WTC11 (cell line): Measurements from ENCODE around the gene NEMP1. TPM values are rescaled to one million over a fixed set of nuclear protein-coding genes. Genes with fewer than 3 reads are reported as not detected.

Source experiments
- EMX1 ChIP-seq: fragments of 250-450 bp; sonication (Bioruptor Pico); IDR thresholded peaks from 2 replicates; pipeline ENCODE4 v1.8.0; 2021; ENCODE audit warnings: mild to moderate bottlenecking
- FOXP1 ChIP-seq: sonication (generic); formaldehyde crosslinking; IDR thresholded peaks from 2 replicates; pipeline ENCODE4 v1.8.0; 2022; ENCODE audit warnings: missing genetic modification reagents, mild to moderate bottlenecking, moderate library complexity, borderline replicate concordance
- JAZF1 ChIP-seq: fragments of 250-450 bp; sonication (Bioruptor Pico); IDR thresholded peaks from 2 replicates; pipeline ENCODE4 v1.9.0; 2021; ENCODE audit warnings: moderate library complexity, mild to moderate bottlenecking, inconsistent platforms
- MYBL2 ChIP-seq: sonication (generic); formaldehyde crosslinking; IDR thresholded peaks from 2 replicates; pipeline ENCODE4 v1.8.1; 2023; ENCODE audit warnings: mild to moderate bottlenecking, moderate library complexity, missing genetic modification reagents
- NR1H2 ChIP-seq: sonication (generic); formaldehyde crosslinking; IDR thresholded peaks from 2 replicates; pipeline ENCODE4 v1.9.0; 2021; ENCODE audit warnings: mild to moderate bottlenecking, moderate library complexity, missing genetic modification reagents
- SOX15 ChIP-seq: fragments of 250-450 bp; sonication (Bioruptor Pico); IDR thresholded peaks from 2 replicates; pipeline ENCODE4 v1.9.0; 2021; ENCODE audit warnings: mild to moderate bottlenecking
- SP1 ChIP-seq: sonication (generic); formaldehyde crosslinking; conservative IDR thresholded peaks from 2 replicates; pipeline ENCODE4 v1.8.1; 2022; ENCODE audit warnings: missing genetic modification reagents
- ZNF232 ChIP-seq: sonication (generic); formaldehyde crosslinking; IDR thresholded peaks from 2 replicates; pipeline ENCODE4 v1.8.0; 2022; ENCODE audit warnings: mild to moderate bottlenecking, missing genetic modification reagents
- ZNF423 ChIP-seq: fragments of 250-450 bp; sonication (Bioruptor Pico); IDR thresholded peaks from 2 replicates; pipeline ENCODE4 v2.1.2; 2022; ENCODE audit warnings: mild to moderate bottlenecking, moderate library complexity
- total RNA-seq: library from RNA; stranded (reverse); gene quantifications from 3 replicates; pipeline ENCODE4 v1.2.3, GENCODE V29; 2021
- TF ChIP-seq, protein P1 (sequence below): fragments of 250-450 bp; sonication (Bioruptor Pico); IDR thresholded peaks from 2 replicates; pipeline ENCODE4 v1.9.0; 2021; ENCODE audit warnings: mild to moderate bottlenecking
- TF ChIP-seq, protein P2 (sequence below): sonication (generic); formaldehyde crosslinking; IDR thresholded peaks from 2 replicates; pipeline ENCODE4 v1.8.1; 2023; ENCODE audit warnings: mild to moderate bottlenecking, missing genetic modification reagents
- TF ChIP-seq, protein P3 (sequence below): sonication (generic); formaldehyde crosslinking; IDR thresholded peaks from 2 replicates; pipeline ENCODE4 v1.8.0; 2022; ENCODE audit warnings: mild to moderate bottlenecking, missing genetic modification reagents
- TF ChIP-seq, protein P4 (sequence below): sonication (generic); formaldehyde crosslinking; IDR thresholded peaks from 2 replicates; pipeline ENCODE4 v1.8.0; 2022; ENCODE audit warnings: mild to moderate bottlenecking, missing genetic modification reagents
- TF ChIP-seq, protein P5 (sequence below): sonication (generic); formaldehyde crosslinking; IDR thresholded peaks from 2 replicates; pipeline ENCODE4 v1.8.1; 2023; ENCODE audit warnings: mild to moderate bottlenecking, moderate library complexity, missing genetic modification reagents
- TF ChIP-seq, protein P6 (sequence below): sonication (generic); formaldehyde crosslinking; IDR thresholded peaks from 2 replicates; pipeline ENCODE4 v1.8.0; 2022; ENCODE audit warnings: missing genetic modification reagents
- TF ChIP-seq, protein P7 (sequence below): sonication (generic); formaldehyde crosslinking; IDR thresholded peaks from 2 replicates; pipeline ENCODE4 v1.8.1; 2023; ENCODE audit warnings: mild to moderate bottlenecking, missing genetic modification reagents

Gene NEMP1
- total RNA-seq, 1 experiment from 2014 or later: 41.9 TPM

DNA sequence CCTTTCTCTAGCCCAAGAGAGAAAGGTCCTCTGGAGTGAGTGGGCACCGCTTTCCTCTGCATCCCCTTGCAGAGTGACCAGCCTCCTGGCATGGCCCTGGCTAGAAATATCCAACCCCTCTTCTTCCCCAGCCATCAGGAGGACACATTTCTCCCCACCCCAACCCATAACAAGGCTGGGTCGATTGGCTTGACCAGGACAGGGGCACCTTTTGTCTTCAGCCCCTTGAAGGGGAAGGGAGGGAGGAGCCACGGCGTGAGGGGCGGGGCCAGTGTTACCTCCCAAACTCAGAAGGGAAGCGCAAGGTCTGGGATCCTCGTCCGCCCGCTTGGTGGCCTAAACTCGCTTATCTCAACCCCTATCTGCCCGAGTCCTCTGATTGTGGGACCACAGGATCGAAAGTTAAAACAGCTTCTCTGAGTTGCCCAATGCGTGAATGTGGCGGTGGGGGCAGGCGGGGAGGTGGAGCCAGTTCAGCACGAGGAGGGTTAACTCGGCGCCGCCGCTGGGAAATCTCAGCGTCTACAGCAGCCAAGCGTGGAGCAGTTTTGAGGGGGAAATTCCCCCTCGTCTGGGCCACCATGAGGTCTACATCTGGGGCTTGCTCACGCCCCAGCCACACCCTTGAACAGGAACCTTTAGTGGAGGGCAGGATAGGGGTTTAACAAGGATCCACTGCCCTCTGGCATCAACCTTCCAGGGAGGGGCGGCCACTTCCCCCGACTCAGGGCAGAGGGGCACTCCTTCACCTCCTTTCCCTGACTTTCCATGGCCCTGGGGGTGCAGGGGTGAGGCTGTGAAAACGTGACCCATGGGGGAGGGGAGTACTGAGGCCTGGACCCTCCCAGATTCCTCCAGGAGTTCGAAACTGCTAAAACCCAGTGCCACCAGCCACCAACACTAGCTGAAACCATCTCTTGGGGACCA lies 31.8 kb upstream of the NEMP1 start (continued):
- peak; percentile 37; the same call in 1 of the 2 replicates for TF ChIP-seq SP1 (CRISPR knock-in tag)
- TF ChIP-seq, protein P1, sequence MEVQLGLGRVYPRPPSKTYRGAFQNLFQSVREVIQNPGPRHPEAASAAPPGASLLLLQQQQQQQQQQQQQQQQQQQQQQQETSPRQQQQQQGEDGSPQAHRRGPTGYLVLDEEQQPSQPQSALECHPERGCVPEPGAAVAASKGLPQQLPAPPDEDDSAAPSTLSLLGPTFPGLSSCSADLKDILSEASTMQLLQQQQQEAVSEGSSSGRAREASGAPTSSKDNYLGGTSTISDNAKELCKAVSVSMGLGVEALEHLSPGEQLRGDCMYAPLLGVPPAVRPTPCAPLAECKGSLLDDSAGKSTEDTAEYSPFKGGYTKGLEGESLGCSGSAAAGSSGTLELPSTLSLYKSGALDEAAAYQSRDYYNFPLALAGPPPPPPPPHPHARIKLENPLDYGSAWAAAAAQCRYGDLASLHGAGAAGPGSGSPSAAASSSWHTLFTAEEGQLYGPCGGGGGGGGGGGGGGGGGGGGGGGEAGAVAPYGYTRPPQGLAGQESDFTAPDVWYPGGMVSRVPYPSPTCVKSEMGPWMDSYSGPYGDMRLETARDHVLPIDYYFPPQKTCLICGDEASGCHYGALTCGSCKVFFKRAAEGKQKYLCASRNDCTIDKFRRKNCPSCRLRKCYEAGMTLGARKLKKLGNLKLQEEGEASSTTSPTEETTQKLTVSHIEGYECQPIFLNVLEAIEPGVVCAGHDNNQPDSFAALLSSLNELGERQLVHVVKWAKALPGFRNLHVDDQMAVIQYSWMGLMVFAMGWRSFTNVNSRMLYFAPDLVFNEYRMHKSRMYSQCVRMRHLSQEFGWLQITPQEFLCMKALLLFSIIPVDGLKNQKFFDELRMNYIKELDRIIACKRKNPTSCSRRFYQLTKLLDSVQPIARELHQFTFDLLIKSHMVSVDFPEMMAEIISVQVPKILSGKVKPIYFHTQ (CRISPR knock-in tag): no peak
- no peak for TF ChIP-seq NR1H2 (CRISPR knock-in tag)
- no peak for TF ChIP-seq SOX15 (CRISPR knock-in tag)
- no peak for TF ChIP-seq EMX1 (CRISPR knock-in tag)
- TF ChIP-seq, protein P2, sequence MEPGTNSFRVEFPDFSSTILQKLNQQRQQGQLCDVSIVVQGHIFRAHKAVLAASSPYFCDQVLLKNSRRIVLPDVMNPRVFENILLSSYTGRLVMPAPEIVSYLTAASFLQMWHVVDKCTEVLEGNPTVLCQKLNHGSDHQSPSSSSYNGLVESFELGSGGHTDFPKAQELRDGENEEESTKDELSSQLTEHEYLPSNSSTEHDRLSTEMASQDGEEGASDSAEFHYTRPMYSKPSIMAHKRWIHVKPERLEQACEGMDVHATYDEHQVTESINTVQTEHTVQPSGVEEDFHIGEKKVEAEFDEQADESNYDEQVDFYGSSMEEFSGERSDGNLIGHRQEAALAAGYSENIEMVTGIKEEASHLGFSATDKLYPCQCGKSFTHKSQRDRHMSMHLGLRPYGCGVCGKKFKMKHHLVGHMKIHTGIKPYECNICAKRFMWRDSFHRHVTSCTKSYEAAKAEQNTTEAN: no peak
- TF ChIP-seq, protein P3, sequence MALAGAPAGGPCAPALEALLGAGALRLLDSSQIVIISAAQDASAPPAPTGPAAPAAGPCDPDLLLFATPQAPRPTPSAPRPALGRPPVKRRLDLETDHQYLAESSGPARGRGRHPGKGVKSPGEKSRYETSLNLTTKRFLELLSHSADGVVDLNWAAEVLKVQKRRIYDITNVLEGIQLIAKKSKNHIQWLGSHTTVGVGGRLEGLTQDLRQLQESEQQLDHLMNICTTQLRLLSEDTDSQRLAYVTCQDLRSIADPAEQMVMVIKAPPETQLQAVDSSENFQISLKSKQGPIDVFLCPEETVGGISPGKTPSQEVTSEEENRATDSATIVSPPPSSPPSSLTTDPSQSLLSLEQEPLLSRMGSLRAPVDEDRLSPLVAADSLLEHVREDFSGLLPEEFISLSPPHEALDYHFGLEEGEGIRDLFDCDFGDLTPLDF (CRISPR knock-in tag): no peak
- TF ChIP-seq, protein P4, sequence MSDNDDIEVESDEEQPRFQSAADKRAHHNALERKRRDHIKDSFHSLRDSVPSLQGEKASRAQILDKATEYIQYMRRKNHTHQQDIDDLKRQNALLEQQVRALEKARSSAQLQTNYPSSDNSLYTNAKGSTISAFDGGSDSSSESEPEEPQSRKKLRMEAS: peak; percentile 33; the same call in 1 of the 2 replicates
- no peak for TF ChIP-seq JAZF1 (CRISPR knock-in tag)
- TF ChIP-seq MYBL2 (CRISPR knock-in tag): no peak
- TF ChIP-seq FOXP1 (CRISPR knock-in tag): no peak
- no peak for TF ChIP-seq ZNF423 (CRISPR knock-in tag)
- TF ChIP-seq, protein P5, sequence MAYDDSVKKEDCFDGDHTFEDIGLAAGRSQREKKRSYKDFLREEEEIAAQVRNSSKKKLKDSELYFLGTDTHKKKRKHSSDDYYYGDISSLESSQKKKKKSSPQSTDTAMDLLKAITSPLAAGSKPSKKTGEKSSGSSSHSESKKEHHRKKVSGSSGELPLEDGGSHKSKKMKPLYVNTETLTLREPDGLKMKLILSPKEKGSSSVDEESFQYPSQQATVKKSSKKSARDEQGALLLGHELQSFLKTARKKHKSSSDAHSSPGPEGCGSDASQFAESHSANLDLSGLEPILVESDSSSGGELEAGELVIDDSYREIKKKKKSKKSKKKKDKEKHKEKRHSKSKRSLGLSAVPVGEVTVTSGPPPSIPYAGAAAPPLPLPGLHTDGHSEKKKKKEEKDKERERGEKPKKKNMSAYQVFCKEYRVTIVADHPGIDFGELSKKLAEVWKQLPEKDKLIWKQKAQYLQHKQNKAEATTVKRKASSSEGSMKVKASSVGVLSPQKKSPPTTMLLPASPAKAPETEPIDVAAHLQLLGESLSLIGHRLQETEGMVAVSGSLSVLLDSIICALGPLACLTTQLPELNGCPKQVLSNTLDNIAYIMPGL (CRISPR knock-in tag): no peak
- TF ChIP-seq ZNF232: no peak
- TF ChIP-seq, protein P6, sequence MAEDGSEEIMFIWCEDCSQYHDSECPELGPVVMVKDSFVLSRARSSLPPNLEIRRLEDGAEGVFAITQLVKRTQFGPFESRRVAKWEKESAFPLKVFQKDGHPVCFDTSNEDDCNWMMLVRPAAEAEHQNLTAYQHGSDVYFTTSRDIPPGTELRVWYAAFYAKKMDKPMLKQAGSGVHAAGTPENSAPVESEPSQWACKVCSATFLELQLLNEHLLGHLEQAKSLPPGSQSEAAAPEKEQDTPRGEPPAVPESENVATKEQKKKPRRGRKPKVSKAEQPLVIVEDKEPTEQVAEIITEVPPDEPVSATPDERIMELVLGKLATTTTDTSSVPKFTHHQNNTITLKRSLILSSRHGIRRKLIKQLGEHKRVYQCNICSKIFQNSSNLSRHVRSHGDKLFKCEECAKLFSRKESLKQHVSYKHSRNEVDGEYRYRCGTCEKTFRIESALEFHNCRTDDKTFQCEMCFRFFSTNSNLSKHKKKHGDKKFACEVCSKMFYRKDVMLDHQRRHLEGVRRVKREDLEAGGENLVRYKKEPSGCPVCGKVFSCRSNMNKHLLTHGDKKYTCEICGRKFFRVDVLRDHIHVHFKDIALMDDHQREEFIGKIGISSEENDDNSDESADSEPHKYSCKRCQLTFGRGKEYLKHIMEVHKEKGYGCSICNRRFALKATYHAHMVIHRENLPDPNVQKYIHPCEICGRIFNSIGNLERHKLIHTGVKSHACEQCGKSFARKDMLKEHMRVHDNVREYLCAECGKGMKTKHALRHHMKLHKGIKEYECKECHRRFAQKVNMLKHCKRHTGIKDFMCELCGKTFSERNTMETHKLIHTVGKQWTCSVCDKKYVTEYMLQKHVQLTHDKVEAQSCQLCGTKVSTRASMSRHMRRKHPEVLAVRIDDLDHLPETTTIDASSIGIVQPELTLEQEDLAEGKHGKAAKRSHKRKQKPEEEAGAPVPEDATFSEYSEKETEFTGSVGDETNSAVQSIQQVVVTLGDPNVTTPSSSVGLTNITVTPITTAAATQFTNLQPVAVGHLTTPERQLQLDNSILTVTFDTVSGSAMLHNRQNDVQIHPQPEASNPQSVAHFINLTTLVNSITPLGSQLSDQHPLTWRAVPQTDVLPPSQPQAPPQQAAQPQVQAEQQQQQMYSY (CRISPR knock-in tag): no peak
- TF ChIP-seq, protein P7, sequence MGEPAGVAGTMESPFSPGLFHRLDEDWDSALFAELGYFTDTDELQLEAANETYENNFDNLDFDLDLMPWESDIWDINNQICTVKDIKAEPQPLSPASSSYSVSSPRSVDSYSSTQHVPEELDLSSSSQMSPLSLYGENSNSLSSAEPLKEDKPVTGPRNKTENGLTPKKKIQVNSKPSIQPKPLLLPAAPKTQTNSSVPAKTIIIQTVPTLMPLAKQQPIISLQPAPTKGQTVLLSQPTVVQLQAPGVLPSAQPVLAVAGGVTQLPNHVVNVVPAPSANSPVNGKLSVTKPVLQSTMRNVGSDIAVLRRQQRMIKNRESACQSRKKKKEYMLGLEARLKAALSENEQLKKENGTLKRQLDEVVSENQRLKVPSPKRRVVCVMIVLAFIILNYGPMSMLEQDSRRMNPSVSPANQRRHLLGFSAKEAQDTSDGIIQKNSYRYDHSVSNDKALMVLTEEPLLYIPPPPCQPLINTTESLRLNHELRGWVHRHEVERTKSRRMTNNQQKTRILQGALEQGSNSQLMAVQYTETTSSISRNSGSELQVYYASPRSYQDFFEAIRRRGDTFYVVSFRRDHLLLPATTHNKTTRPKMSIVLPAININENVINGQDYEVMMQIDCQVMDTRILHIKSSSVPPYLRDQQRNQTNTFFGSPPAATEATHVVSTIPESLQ (CRISPR knock-in tag): no peak
